Osteocyte (in vitro differentiated cells): Measurements from ENCODE around the gene MORN4. TPM values are rescaled to one million over a fixed set of nuclear protein-coding genes. Genes with fewer than 3 reads are reported as not detected.
A peak's percentile ranks its signal among the peaks of the same experiment; 100 is the strongest.
"Not testable (repeated sequence)": the region's sequence is repeated elsewhere in the genome, so short reads cannot be mapped to it uniquely, and the experiment has no call there.

Experiments used
- DNase-seq: peaks from one replicate; pipeline ENCODE4 v3.0.0; 2021; ENCODE audit warnings: mixed read lengths; ENCODE audit not compliant: unreplicated experiment; ENCODE audit errors: extremely low spot score
- H3K27ac Mint-ChIP-seq: one replicate; pipeline ENCODE4 v1.8.0; 2021; ENCODE audit warnings: mild to moderate bottlenecking, mixed read lengths; ENCODE audit not compliant: unreplicated experiment
- H3K27me3 Mint-ChIP-seq: one replicate; pipeline ENCODE4 v1.8.0; 2021; ENCODE audit warnings: mixed read lengths; ENCODE audit not compliant: unreplicated experiment
- H3K36me3 Mint-ChIP-seq: one replicate; pipeline ENCODE4 v1.8.0; 2021; ENCODE audit warnings: mixed read lengths; ENCODE audit not compliant: unreplicated experiment
- H3K4me1 Mint-ChIP-seq: one replicate; pipeline ENCODE4 v1.8.0; 2021; ENCODE audit warnings: mixed read lengths; ENCODE audit not compliant: unreplicated experiment
- H3K4me3 Mint-ChIP-seq: one replicate; pipeline ENCODE4 v1.8.0; 2021; ENCODE audit warnings: mild to moderate bottlenecking, moderate library complexity, mixed read lengths; ENCODE audit not compliant: unreplicated experiment
- H3K9me3 Mint-ChIP-seq: one replicate; pipeline ENCODE4 v1.8.0; 2021; ENCODE audit warnings: mixed read lengths; ENCODE audit not compliant: unreplicated experiment
- total RNA-seq: library from RNA; stranded (reverse); gene quantifications from 2 replicates; pipeline ENCODE4 v1.2.1, GENCODE V29; 2021
- TF ChIP-seq, protein P1 (sequence below): fragments of 200-600 bp; sonication (generic); IDR thresholded peaks from 2 replicates; pipeline ENCODE4 v1.5.0; 2021; ENCODE audit warnings: antibody characterized with exemption, mild to moderate bottlenecking, moderate library complexity

MORN4 gene
- total RNA-seq, 1 donor from 2014 or later: 13.3 TPM

- Mint-ChIP-seq H3K4me1 (peaks cover 19% of the 10 kb centered on the region), H3K36me3 (no peaks in the 10 kb centered on the region), H3K27ac (no peak overlapping the region), H3K27me3 (no peaks in the 10 kb centered on the region), H3K9me3 (no peaks in the 10 kb centered on the region), H3K4me3 (no peak overlapping the region)
- DNase-seq: no peak
- TF ChIP-seq, protein P1, sequence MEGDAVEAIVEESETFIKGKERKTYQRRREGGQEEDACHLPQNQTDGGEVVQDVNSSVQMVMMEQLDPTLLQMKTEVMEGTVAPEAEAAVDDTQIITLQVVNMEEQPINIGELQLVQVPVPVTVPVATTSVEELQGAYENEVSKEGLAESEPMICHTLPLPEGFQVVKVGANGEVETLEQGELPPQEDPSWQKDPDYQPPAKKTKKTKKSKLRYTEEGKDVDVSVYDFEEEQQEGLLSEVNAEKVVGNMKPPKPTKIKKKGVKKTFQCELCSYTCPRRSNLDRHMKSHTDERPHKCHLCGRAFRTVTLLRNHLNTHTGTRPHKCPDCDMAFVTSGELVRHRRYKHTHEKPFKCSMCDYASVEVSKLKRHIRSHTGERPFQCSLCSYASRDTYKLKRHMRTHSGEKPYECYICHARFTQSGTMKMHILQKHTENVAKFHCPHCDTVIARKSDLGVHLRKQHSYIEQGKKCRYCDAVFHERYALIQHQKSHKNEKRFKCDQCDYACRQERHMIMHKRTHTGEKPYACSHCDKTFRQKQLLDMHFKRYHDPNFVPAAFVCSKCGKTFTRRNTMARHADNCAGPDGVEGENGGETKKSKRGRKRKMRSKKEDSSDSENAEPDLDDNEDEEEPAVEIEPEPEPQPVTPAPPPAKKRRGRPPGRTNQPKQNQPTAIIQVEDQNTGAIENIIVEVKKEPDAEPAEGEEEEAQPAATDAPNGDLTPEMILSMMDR: no peak
Measured at GRCh38 chr10:97580421-97581367, 52.6 kb downstream of the MORN4 start.

DNA sequence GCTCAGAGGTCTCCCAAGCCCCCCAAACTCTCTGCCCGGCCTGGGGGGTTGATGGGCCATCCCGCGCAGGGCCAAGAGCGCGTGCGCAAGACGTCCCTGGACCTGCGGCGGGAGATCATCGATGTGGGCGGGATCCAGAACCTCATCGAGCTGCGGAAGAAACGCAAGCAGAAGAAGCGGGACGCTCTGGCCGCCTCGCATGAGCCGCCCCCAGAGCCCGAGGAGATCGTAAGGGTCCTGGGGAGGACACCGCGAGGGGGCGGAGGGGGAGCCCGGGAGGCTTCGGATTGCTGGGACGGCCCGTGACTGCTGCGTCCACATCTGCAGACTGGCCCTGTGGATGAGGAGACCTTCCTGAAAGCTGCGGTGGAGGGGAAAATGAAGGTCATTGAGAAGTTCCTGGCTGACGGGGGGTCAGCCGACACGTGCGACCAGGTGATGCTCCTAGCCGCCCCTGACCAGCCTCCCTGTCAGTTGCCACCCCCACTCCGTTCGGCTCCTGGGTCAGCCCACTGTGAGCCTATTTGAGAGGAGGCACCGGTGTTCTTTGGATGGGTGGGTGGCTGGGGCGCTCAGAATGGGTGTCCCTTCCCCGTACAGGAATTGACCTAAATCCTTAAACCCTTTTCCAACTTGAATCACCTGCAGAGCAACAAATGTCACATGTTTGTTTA, 55.0 kb downstream of the MORN4 start:
- DNase-seq: no peak
- Mint-ChIP-seq H3K4me1 (peaks cover 30% of the 10 kb centered on the region), H3K9me3 (no peaks in the 10 kb centered on the region), H3K36me3 (no peaks in the 10 kb centered on the region), H3K4me3 (no peak overlapping the region), H3K27me3 (no peaks in the 10 kb centered on the region), H3K27ac (no peak overlapping the region)
- TF ChIP-seq, protein P1: no peak

- H3K27me3 Mint-ChIP-seq: no peaks in the 10 kb centered on the region
- no peaks in the 10 kb centered on the region for H3K9me3 Mint-ChIP-seq
- no peak for DNase-seq
- peaks cover 36% of the 10 kb centered on the region for H3K4me1 Mint-ChIP-seq
- no peak overlapping the region for H3K4me3 Mint-ChIP-seq
- no peak overlapping the region for H3K27ac Mint-ChIP-seq
- TF ChIP-seq, protein P1: no peak
- H3K36me3 Mint-ChIP-seq: no peaks in the 10 kb centered on the region
Measured at GRCh38 chr10:97577701-97578100, 55.6 kb downstream of the MORN4 start.

DNA sequence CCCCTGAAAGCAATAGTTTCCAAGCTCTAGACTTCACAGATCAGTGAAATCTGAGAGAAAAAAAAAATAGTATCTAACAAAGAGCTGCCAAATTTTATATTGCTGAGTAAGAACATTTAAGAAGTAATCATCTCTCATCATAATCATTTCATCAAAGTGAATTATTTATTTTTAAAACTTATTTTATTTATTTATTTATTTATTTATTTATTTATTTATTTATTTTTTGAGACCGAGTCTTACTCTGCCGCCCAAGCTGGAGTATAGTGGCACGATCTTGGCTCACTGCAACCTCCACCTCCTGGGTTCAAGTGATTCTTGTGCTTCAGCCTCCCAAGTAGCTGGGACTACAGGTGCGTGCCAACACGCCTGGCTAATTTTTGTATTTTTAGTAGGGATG, 56.8 kb downstream of the MORN4 start:
- H3K4me3 Mint-ChIP-seq, H3K36me3 Mint-ChIP-seq, H3K27me3 Mint-ChIP-seq, DNase-seq, H3K27ac Mint-ChIP-seq, H3K9me3 Mint-ChIP-seq: not testable (repeated sequence)
- peaks cover 47% of the 10 kb centered on the region for H3K4me1 Mint-ChIP-seq

GRCh38 chr10:97575127-97575668, 58.1 kb downstream of the MORN4 start:
- Mint-ChIP-seq H3K4me3 (no peak overlapping the region), H3K27me3 (no peaks in the 10 kb centered on the region), H3K4me1 (peaks cover 54% of the 10 kb centered on the region), H3K9me3 (no peaks in the 10 kb centered on the region), H3K27ac (peak overlapping the region; percentile 41), H3K36me3 (no peaks in the 10 kb centered on the region)
- no peak for DNase-seq
- TF ChIP-seq, protein P1: no peak
